Smooth muscle cell (in vitro differentiated cells): ENCODE measurements around the gene PLA2G7. TPM values are rescaled to one million over a fixed set of nuclear protein-coding genes. Genes with fewer than 3 reads are reported as not detected.
"Not testable (repeated sequence)": the region's sequence is repeated elsewhere in the genome, so short reads cannot be mapped to it uniquely, and the experiment has no call there.

ENCODE experiments used
- DNase-seq: peaks from one replicate; lab custom pipeline; 2025; ENCODE audit not compliant: unreplicated experiment; lab: John Stamatoyannopoulos, UW
- H2AFZ ChIP-seq: fragments of 200-600 bp; sonication (generic); 2 replicates; pipeline ENCODE4 v1.6.0; 2016; ENCODE audit warnings: antibody characterized with exemption, low read depth, mild to moderate bottlenecking
- H3F3A ChIP-seq: fragments of 200-600 bp; sonication (generic); 2 replicates; pipeline ENCODE4 v1.6.0; 2017; ENCODE audit warnings: antibody characterized with exemption, low read depth
- H3K27ac ChIP-seq: fragments of 200-600 bp; sonication (generic); 2 replicates; pipeline ENCODE4 v1.5.1; 2016; ENCODE audit warnings: low read depth, mild to moderate bottlenecking
- H3K27me3 ChIP-seq: fragments of 200-600 bp; sonication (generic); 2 replicates; pipeline ENCODE4 v1.6.1; 2016; ENCODE audit warnings: low read depth, mild to moderate bottlenecking
- H3K36me3 ChIP-seq: fragments of 200-600 bp; sonication (generic); 2 replicates; pipeline ENCODE4 v1.5.1; 2016; ENCODE audit warnings: low read depth
- H3K4me1 ChIP-seq: fragments of 200-600 bp; sonication (generic); 2 replicates; pipeline ENCODE4 v1.5.1; 2016; ENCODE audit warnings: low read depth
- H3K4me2 ChIP-seq: fragments of 200-600 bp; sonication (generic); 2 replicates; pipeline ENCODE4 v1.6.0; 2016; ENCODE audit warnings: mild to moderate bottlenecking
- H3K4me3 ChIP-seq: fragments of 200-600 bp; sonication (generic); 2 replicates; pipeline ENCODE4 v1.5.1; 2016; ENCODE audit warnings: mild to moderate bottlenecking
- H3K79me2 ChIP-seq: fragments of 200-600 bp; sonication (generic); 2 replicates; pipeline ENCODE4 v1.6.0; 2016; ENCODE audit warnings: low read depth, mild to moderate bottlenecking
- H3K9ac ChIP-seq: fragments of 200-600 bp; sonication (generic); 2 replicates; pipeline ENCODE4 v1.6.0; 2016; ENCODE audit warnings: low read depth
- H3K9me3 ChIP-seq: fragments of 200-600 bp; sonication (generic); replicated peaks from 2 replicates; pipeline ENCODE4 v1.5.1; 2016; ENCODE audit warnings: low read depth
- H4K20me1 ChIP-seq: fragments of 200-600 bp; sonication (generic); 2 replicates; pipeline ENCODE4 v1.6.0; 2016; ENCODE audit warnings: low read depth
- CTCF ChIP-seq: fragments of 200-600 bp; sonication (generic); IDR thresholded peaks from 2 replicates; pipeline ENCODE4 v1.5.1; 2017; ENCODE audit warnings: borderline replicate concordance, mild to moderate bottlenecking, antibody characterized with exemption; ENCODE audit not compliant: insufficient read depth, poor library complexity, severe bottlenecking
- WGBS: methylation state at CpG from one replicate; pipeline ENCODE4 v1.1.7; 2016; ENCODE audit warnings: low lambda C conversion rate; 5-methylcytosine and 5-hydroxymethylcytosine counted together
- polyA plus RNA-seq: library from polyadenylated mRNA; unstranded; fragments of >200 nt; fragmentation: Nextera tagmentation; extraction: Ambion mirVana; gene quantifications from 2 replicates; pipeline ENCODE4 v1.2.1, GENCODE V29; 2016
- total RNA-seq: library from RNA; depleted of rRNA; stranded (reverse); fragments of >200 nt; gene quantifications from 2 replicates; pipeline ENCODE4 v1.2.3, GENCODE V29; 2014

Gene PLA2G7
- total and polyA plus RNA-seq, 2 experiments from 2014 or later, result 0.30 to 1.2 TPM

DNA sequence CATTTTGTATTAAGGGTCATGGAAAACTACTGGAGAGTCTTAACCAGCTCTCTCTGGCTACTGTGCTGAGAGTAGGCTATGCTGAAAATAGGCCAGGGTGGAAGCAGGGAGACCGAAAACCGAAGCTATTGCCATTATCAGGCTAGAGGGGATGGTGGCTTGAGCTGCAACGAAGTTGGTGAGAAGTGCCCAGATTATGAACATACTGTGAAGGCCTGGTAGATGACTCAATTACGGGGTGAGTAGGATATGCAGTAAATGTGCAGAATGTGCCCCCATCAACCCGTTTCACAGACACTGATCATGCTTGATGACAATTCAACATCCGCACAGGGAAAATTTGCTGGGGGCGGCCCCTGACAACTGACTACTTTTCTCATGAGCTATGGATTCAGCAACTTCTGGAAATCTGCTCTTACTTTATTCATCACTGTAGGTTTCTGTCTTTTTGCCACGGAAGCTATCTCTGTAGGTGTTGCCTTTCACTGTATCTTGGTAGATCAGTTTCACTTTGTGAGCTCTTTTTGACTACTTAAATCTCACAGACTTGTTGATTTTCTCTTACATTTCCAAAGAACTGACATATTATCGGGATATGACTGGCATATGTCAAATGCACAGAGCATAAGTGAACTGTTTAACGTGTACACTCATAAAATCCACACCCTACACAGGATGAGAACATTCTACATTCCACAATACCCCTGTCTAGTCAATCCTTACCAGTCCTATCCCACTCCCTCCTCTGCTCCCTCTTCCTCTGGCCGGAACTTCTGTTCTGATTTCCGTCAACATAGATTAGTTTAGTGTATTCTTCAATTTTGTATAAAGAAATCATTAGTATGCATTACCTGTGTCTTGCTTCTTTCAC lies 42.5 kb upstream of the PLA2G7 start:
- H3K27ac ChIP-seq, result no peak overlapping the region
- H3K4me2 ChIP-seq, result no peak overlapping the region
- no peaks in the 10 kb centered on the region for H3K36me3 ChIP-seq
- no peak for DNase-seq
- no peaks in the 10 kb centered on the region for H3K9me3 ChIP-seq
- no peak overlapping the region for H3K9ac ChIP-seq
- 78% methylated on average over 12 of the region's 12 CpGs for WGBS
- no peaks in the 10 kb centered on the region for H3K4me1 ChIP-seq
- H3F3A ChIP-seq, result no peaks in the 10 kb centered on the region
- no peaks in the 10 kb centered on the region for H3K79me2 ChIP-seq
- peaks cover 7% of the 10 kb centered on the region for H3K27me3 ChIP-seq
- no peak overlapping the region for H3K4me3 ChIP-seq
- H4K20me1 ChIP-seq, result no peaks in the 10 kb centered on the region
- no peak for TF ChIP-seq CTCF
- H2AFZ ChIP-seq, result no peak overlapping the region

DNA sequence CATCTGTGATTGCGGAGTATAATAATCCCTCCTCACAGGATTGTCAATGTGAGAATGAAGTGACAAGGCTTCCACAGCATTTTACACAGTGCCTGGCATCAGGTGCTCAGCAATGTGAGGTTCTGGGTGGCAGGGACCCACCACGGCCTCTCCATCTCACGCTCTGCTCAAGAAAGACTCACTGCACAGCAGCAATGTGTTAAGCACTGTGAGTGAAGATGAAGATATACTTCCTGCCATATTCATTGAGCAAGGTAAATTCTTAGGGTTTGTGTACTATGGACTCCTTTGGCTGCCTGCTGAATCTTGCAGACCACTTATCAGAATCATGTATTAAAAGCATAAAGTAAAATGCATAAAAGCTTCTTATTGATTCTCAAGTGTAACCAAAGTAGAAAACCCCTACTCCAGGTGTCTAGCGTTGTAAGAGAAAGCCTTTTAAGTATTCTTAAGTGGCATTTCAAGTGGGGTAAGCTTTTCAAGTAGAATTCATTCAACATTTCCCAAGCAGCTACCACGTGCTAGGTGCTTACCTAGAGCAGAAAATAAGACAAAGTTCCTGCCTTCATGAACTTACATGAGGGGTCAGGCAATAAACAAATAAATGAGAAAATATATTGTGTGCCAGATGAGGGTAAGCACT lies 41.0 kb upstream of the PLA2G7 start:
- Histone ChIP-seq H3K36me3 (no peaks in the 10 kb centered on the region), H3K79me2 (no peaks in the 10 kb centered on the region), H2AFZ (no peak overlapping the region), H3K9me3 (no peaks in the 10 kb centered on the region), H3K4me3 (no peak overlapping the region), H3K4me2 (no peak overlapping the region), H3K27me3 (peaks cover 7% of the 10 kb centered on the region), H3K9ac (no peak overlapping the region), H3K27ac (no peak overlapping the region), H3F3A (no peaks in the 10 kb centered on the region), H3K4me1 (no peaks in the 10 kb centered on the region), H4K20me1 (no peaks in the 10 kb centered on the region)
- DNase-seq, result no peak
- WGBS, result 92% methylated on average over 5 of the region's 5 CpGs
- no peak for TF ChIP-seq CTCF

GRCh38 chr6:46774736-46775135 lies 39.6 kb upstream of the PLA2G7 start:
- H3K9ac ChIP-seq, H3K4me1 ChIP-seq, H3F3A ChIP-seq, H3K9me3 ChIP-seq, H3K4me2 ChIP-seq, H3K4me3 ChIP-seq, H4K20me1 ChIP-seq, H3K27ac ChIP-seq, H3K27me3 ChIP-seq, DNase-seq, H3K79me2 ChIP-seq, H2AFZ ChIP-seq, H3K36me3 ChIP-seq: not testable (repeated sequence)
- WGBS, result 96% methylated on average over 14 of the region's 24 CpGs

DNA sequence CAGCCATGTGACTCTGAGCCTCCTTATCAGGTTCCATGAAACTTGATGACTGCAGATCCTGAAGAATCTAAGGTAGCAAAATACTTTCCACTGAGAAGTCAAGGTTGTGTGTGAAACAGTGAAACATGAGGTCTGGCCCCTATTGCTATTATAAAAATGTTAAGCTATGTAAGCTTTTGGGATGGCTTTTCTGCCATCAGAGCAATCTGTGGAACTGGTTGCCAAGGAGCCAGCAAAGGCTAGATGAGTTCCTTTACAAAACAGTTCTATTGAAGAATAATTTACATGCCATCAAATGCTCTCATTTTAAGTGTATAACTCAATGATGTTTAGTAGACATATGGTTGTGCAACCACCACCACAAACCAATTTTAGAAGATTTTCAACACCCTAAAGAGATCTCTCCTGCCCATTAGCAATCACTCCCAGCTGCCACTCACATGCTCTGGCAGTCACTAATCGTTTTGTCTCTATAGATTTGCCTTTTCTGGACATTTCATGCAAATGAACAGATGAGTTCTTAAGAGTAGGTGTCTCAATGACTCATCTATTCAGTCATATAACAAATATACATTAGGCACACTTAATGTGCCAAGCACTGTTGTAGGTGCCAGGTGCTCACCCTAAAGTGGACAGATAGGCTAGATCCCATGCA lies 38.2 kb upstream of the PLA2G7 start:
- Histone ChIP-seq H3K36me3 (no peaks in the 10 kb centered on the region), H3K4me3 (no peak overlapping the region), H2AFZ (no peak overlapping the region), H3F3A (no peaks in the 10 kb centered on the region), H3K4me1 (no peaks in the 10 kb centered on the region), H3K9me3 (no peaks in the 10 kb centered on the region), H4K20me1 (no peaks in the 10 kb centered on the region), H3K27me3 (no peaks in the 10 kb centered on the region), H3K79me2 (no peaks in the 10 kb centered on the region), H3K9ac (no peak overlapping the region), H3K4me2 (no peak overlapping the region), H3K27ac (no peak overlapping the region)
- no peak for TF ChIP-seq CTCF
- no peak for DNase-seq
- WGBS, result 80% methylated on average over 1 of the region's 1 CpG
